Transverse colon (tissue), 4 donors: ENCODE data around the gene CD22. TPM values are rescaled to one million over a fixed set of nuclear protein-coding genes. Genes with fewer than 3 reads are reported as not detected.
"Not testable (repeated sequence)": the region's sequence is repeated elsewhere in the genome, so short reads cannot be mapped to it uniquely, and the experiment has no call there.

Source experiments
- DNase-seq: peaks from one replicate; pipeline ENCODE4 v3.0.0-alpha.2; 2019
- H3K27ac ChIP-seq, 4 donors: fragments of 200-600 bp; sonication (generic); 2 replicates each; pipeline ENCODE4 v1.5.1; 2016 to 2018; ENCODE audit warnings: inconsistent platforms in 4 of 4
- H3K27me3 ChIP-seq: fragments of 200-600 bp; sonication (generic); 2 replicates; pipeline ENCODE4 v1.5.1; 2017; ENCODE audit warnings: inconsistent platforms
- H3K36me3 ChIP-seq, 4 donors: fragments of 200-600 bp; sonication (generic); 2 replicates each; pipeline ENCODE4 v1.5.1; 2017 to 2019; ENCODE audit warnings: inconsistent platforms in 4 of 4
- H3K4me1 ChIP-seq, 4 donors: fragments of 200-600 bp; sonication (generic); 2 replicates each; pipeline ENCODE4 v1.5.1; 2017 to 2020; ENCODE audit warnings: inconsistent platforms in 4 of 4
- H3K4me3 ChIP-seq, 4 donors: fragments of 200-600 bp; sonication (generic); 1 replicate in 1 of 4; 2 replicates in 3 of 4; pipeline versions ENCODE4 v1.5.1 to v1.6.1; 2017 to 2019; ENCODE audit warnings: inconsistent platforms in 4 of 4
- H3K9me3 ChIP-seq, 2 donors: fragments of 200-600 bp; sonication (generic); 2 replicates each; pipeline ENCODE4 v1.5.1; 2017 to 2019; ENCODE audit warnings: inconsistent platforms in 2 of 2
- EP300 ChIP-seq: sonication (generic); formaldehyde crosslinking; IDR thresholded peaks from one replicate; pipeline ENCODE4 v1.6.1; 2017; ENCODE audit warnings: antibody characterized with exemption, low read depth
- POLR2A ChIP-seq: fragments of 450-650 bp; IDR thresholded peaks from one replicate; pipeline ENCODE4 v1.6.1; 2016; ENCODE audit warnings: antibody characterized with exemption, mild to moderate bottlenecking, moderate library complexity
- POLR2AphosphoS5 ChIP-seq, 3 donors: sonication (generic); formaldehyde crosslinking; IDR thresholded peaks; one replicate each; pipeline ENCODE4 v1.6.1; 2016; ENCODE audit warnings: antibody characterized with exemption in 3 of 3
- WGBS, 2 donors: methylation state at CpG; one replicate each; pipeline ENCODE4 v1.1.5; 2018; ENCODE audit warnings: low coverage in 1 of 2; 5-methylcytosine and 5-hydroxymethylcytosine counted together
- in situ Hi-C, 4 donors: fragments of 200-750 bp; cut with MboI; loops; one replicate each; pipeline versions ENCODE4 v1.15.0 to v1.15.1; 2017; ENCODE audit warnings: low sequenced_read_pairs in 3 of 4, low pct_ligation_motif_present in 1 of 4, low pct_unique_long_range_greater_than_20kb in 1 of 4
- intact Hi-C: fragments of 100-400 bp; cut with DNase I; formaldehyde crosslinking; loops from one replicate; pipeline ENCODE4 v1.15.1; 2023; ENCODE audit warnings: low total_unique reads
- total RNA-seq, 4 donors: library from RNA; depleted of rRNA; stranded (reverse); fragments of >200 nt; gene quantifications; one replicate each; pipeline ENCODE4 v1.1.0, GENCODE V29; 2016
- TF ChIP-seq, protein P1 (sequence below), 5 experiments: fragments of 200-600 bp in 3 of 5; fragments of 450-650 bp in 2 of 5; sonication (generic) in 3 of 5; IDR thresholded peaks; 1 replicate in 2 of 5; 2 replicates in 3 of 5; pipeline ENCODE4 v1.5.1; 2016 to 2017; ENCODE audit warnings: antibody characterized with exemption in 5 of 5, inconsistent platforms in 3 of 5, mild to moderate bottlenecking in 2 of 5, moderate library complexity in 1 of 5

CD22 gene
- total RNA-seq, 4 donors from 2014 or later = 4.4 to 27.7 (median 21.1) TPM; not detected in 1

DNA sequence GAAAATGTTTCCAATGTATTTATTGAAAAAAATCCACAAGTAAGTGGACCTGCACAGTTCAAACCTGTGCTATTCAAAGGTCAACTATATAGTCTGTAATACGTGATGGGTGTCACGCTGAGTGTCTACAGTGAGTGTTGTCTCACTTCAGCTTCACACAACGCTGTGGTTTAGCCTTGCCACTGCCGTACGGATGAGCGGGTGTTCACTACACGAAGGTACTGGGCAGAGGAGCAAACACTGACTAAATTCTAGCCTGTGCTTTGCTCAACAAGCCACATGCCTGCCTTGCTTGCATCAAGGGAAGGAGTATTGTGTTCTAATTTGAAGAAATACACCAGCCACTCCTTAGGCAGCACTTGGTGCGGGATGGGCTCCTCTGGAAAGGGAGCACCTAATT lies 25.9 kb downstream of the CD22 start:
- H3K4me3 ChIP-seq = no peak overlapping the region
- no peaks in the 10 kb centered on the region for H3K9me3 ChIP-seq
- 50 to 78% methylated on average over 2 to 8 of the region's 8 CpGs for WGBS, 2 donors
- in situ Hi-C loops (loop anchor here in 3 of 4 donors (10.0 to 25.0 kb wide), 3 partner anchors 107 to 140 kb away; partner anchors contain the start of gene KRTDAP (in 2 of the 3)), intact Hi-C loops (loop anchor here (5.0 kb wide), 1 partner anchor 142 kb away; no protein-coding TSS in a partner anchor)
- H3K36me3 ChIP-seq = no peaks in the 10 kb centered on the region
- no peaks in the 10 kb centered on the region for H3K4me1 ChIP-seq
- DNase-seq = no peak
- no peak overlapping the region for H3K27ac ChIP-seq
- TF ChIP-seq, protein P1, sequence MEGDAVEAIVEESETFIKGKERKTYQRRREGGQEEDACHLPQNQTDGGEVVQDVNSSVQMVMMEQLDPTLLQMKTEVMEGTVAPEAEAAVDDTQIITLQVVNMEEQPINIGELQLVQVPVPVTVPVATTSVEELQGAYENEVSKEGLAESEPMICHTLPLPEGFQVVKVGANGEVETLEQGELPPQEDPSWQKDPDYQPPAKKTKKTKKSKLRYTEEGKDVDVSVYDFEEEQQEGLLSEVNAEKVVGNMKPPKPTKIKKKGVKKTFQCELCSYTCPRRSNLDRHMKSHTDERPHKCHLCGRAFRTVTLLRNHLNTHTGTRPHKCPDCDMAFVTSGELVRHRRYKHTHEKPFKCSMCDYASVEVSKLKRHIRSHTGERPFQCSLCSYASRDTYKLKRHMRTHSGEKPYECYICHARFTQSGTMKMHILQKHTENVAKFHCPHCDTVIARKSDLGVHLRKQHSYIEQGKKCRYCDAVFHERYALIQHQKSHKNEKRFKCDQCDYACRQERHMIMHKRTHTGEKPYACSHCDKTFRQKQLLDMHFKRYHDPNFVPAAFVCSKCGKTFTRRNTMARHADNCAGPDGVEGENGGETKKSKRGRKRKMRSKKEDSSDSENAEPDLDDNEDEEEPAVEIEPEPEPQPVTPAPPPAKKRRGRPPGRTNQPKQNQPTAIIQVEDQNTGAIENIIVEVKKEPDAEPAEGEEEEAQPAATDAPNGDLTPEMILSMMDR (IDR thresholded peaks at IDR 0.05) = no peak
- TF ChIP-seq POLR2A (no peak), POLR2AphosphoS5 (IDR thresholded peaks at IDR 0.05) (no peak), EP300 (no peak)
- no peaks in the 10 kb centered on the region for H3K27me3 ChIP-seq

DNA sequence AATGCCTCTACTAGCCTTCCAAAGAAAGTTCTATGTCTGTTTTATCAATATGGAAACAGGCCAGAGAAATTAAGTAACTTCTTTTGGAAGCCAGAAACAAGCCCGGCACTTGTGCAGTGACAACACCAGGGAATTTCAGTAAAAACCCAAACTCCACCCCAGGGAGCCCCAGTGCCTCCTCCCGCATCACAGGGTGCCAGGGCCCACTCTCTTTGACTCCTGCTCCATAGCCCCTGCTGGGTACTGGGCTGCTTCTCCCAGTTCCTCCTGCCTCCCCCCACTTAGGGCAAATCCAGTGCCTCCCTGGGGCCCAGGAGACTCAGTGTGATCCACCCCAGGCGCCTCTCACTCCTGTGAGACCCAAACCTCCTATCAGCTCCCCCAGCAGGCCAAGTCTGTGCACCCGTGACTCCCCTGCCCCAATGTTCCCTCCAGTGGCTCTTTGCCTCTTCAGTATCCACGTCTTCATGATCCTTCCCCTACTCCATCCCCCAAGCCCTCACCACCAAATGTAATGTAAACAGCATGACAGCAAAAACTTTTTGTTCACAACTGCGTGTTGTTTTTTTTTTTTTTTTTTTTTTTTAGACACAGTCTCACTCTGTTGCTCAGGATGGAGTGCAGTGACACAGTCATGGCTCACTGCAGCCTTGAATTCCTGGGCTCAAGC lies 26.9 kb downstream of the CD22 start:
- TF ChIP-seq, protein P1 (IDR thresholded peaks at IDR 0.05) = no peak
- TF ChIP-seq POLR2AphosphoS5 (IDR thresholded peaks at IDR 0.05) = no peak
- no peak for TF ChIP-seq EP300
- no peak for TF ChIP-seq POLR2A
- 28 to 46% methylated on average over 2 to 6 of the region's 6 CpGs for WGBS, 2 donors
- Histone ChIP-seq H3K4me1 (no peaks in the 10 kb centered on the region), H3K9me3 (no peaks in the 10 kb centered on the region), H3K27ac (no peak overlapping the region), H3K36me3 (no peaks in the 10 kb centered on the region), H3K27me3 (no peaks in the 10 kb centered on the region), H3K4me3 (no peak overlapping the region)
- no peak for DNase-seq
- in situ Hi-C loops = loop anchor here in 3 of 4 donors (10.0 to 25.0 kb wide), 3 partner anchors 106 to 139 kb away; partner anchors contain the start of gene KRTDAP (in 2 of the 3)
- intact Hi-C loops = no loop called here

DNA sequence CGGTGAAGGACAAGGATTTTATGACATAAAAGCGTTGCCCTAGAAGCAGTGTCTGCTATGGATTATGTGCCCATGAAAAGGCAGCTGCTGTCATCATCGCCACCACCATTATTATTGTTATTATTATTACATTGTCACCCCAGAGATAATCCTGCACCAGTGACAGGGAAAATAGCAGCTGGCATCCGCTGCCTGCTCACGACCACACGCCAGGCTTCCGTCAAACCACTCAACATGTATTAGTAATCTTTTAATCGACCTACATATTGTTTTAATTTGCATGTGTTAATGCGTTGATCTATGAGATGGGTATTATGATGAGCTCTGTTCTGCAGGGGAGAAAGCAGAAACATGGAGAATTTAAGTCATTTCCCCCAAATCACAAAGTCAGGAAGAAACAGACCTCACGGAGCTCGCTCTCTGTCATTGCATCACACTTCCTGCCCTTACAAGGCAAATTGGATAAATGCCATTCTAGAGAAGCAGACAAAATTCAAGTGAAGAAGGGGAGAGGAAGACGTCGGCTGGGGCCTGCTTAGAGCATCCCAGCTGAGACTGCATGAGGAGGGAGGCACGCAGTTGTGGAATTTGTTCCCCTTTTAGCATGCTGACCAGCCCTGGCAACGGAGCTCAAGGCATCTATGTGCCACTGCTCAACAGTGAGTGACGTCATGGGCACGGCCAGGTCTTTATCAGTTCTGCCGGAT lies 29.0 kb downstream of the CD22 start, which contains the start of gene FFAR3:
Gene FFAR3, plus strand, starts transcription at position 594 of the 707 bp plus-strand sequence. CDS start 431 bp downstream, outside the sequence.
- Histone ChIP-seq H3K27ac (no peak within 1 kb of the TSS), H3K9me3 (no peaks in the 10 kb centered on the region), H3K27me3 (no peaks in the 10 kb centered on the region), H3K4me1 (no peaks in the 10 kb centered on the region), H3K36me3 (no peaks in the 10 kb centered on the region), H3K4me3 (no peak within 1 kb of the TSS)
- TF ChIP-seq POLR2A (no peak), EP300 (no peak)
- DNase-seq = no peak
- 55 to 75% methylated on average over 4 to 18 of the region's 18 CpGs for WGBS, 2 donors
- in situ Hi-C loops = loop anchor here in 3 of 4 donors (10.0 to 25.0 kb wide), 3 partner anchors 104 to 137 kb away; partner anchors contain the start of gene KRTDAP (in 2 of the 3)
- intact Hi-C loops = no loop called here

DNA sequence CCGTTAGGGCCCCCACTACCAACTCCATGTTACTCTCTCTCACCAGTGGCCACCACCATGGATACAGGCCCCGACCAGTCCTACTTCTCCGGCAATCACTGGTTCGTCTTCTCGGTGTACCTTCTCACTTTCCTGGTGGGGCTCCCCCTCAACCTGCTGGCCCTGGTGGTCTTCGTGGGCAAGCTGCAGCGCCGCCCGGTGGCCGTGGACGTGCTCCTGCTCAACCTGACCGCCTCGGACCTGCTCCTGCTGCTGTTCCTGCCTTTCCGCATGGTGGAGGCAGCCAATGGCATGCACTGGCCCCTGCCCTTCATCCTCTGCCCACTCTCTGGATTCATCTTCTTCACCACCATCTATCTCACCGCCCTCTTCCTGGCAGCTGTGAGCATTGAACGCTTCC lies 29.8 kb downstream of the CD22 start:
- intact Hi-C loops, H3K27me3 ChIP-seq, DNase-seq, H3K27ac ChIP-seq, H3K9me3 ChIP-seq, H3K4me3 ChIP-seq, H3K36me3 ChIP-seq, H3K4me1 ChIP-seq: not testable (repeated sequence)
- in situ Hi-C loops = loop anchor here in 3 of 4 donors (10.0 to 25.0 kb wide), 3 partner anchors 103 to 136 kb away; partner anchors contain the start of gene KRTDAP (in 2 of the 3)
- WGBS, 2 donors = 78% methylated on average over 12 of the region's 16 CpGs; no CpG with 5 or more reads in 1 of the 2 donors

DNA sequence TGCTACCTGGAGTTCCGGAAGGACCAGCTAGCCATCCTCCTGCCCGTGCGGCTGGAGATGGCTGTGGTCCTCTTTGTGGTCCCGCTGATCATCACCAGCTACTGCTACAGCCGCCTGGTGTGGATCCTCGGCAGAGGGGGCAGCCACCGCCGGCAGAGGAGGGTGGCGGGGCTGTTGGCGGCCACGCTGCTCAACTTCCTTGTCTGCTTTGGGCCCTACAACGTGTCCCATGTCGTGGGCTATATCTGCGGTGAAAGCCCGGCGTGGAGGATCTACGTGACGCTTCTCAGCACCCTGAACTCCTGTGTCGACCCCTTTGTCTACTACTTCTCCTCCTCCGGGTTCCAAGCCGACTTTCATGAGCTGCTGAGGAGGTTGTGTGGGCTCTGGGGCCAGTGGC lies 30.4 kb downstream of the CD22 start:
- H3K4me3 ChIP-seq, DNase-seq, intact Hi-C loops, H3K4me1 ChIP-seq, H3K9me3 ChIP-seq, H3K27me3 ChIP-seq, H3K36me3 ChIP-seq, H3K27ac ChIP-seq: not testable (repeated sequence)
- 90% methylated on average over 8 of the region's 21 CpGs; no CpG with 5 or more reads in 1 of the 2 donors for WGBS, 2 donors
- in situ Hi-C loops = loop anchor here in 3 of 4 donors (10.0 to 25.0 kb wide), 3 partner anchors 103 to 135 kb away; partner anchors contain the start of gene KRTDAP (in 2 of the 3)

DNA sequence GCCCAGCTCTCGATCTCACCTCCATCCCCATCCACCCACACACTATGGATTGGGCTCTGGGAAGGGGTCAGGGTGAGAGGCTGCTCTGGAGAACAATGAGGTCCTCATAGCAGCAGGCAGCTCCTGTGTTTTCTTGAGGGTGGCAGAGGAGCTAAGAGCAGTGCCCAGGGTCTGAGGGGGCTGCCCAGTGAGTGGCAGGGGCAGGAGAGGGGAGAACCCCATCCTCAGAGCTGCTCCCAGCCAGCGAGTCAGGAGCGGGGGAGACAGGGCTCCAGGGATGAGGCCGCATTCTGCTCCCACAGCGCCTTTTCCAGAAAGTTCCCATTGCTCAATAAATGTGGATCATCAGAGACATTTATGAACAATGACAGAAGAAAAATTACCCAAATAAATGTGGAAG lies 31.1 kb downstream of the CD22 start:
- H3K4me3 ChIP-seq, intact Hi-C loops, DNase-seq, H3K4me1 ChIP-seq, H3K36me3 ChIP-seq, H3K27ac ChIP-seq, H3K9me3 ChIP-seq, H3K27me3 ChIP-seq: not testable (repeated sequence)
- in situ Hi-C loops = loop anchor here in 1 of 4 donors (25.0 kb wide), 1 partner anchor 102 kb away; no protein-coding TSS in a partner anchor
- 67% methylated on average over 2 of the region's 5 CpGs; no CpG with 5 or more reads in 1 of the 2 donors for WGBS, 2 donors
